ENCODE results near the gene CEP135.
"Not testable (repeated sequence)": the region's sequence is repeated elsewhere in the genome, so short reads cannot be mapped to it uniquely, and the experiment has no call there.

CEP135 gene

DNA sequence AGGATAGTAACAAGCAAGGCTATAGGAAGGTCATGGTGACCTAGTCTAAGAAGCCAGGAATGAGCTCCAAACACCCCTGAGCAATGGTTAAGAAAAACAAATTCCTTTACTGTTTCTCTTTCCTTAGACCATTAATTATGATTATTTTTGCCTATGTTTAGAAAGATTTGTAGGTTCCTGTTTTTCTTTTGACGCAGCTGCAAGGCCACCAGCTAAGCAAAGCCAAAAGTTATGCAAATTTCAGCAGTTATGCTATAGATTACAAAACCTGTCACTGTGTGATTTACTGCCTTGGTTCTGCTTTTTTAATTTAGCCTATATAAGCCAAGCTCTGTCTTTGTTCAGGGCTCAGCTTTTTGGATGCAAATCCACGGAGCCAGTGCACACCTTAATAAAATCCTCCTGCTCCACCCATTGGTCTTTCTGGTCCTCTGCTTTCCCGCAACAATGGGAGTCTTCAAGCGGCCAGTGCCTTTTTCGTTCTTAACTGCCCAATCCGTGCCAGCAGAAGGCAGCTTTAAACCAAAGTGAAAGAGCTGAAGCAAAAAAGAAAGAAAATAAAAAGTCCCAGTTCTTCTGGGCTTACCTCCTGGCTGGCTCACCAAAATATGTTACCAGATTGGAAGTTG, 1.4 kb upstream of the CEP135 start:
- no peak for DNase-seq (ENCODE audit: low read depth)

DNA sequence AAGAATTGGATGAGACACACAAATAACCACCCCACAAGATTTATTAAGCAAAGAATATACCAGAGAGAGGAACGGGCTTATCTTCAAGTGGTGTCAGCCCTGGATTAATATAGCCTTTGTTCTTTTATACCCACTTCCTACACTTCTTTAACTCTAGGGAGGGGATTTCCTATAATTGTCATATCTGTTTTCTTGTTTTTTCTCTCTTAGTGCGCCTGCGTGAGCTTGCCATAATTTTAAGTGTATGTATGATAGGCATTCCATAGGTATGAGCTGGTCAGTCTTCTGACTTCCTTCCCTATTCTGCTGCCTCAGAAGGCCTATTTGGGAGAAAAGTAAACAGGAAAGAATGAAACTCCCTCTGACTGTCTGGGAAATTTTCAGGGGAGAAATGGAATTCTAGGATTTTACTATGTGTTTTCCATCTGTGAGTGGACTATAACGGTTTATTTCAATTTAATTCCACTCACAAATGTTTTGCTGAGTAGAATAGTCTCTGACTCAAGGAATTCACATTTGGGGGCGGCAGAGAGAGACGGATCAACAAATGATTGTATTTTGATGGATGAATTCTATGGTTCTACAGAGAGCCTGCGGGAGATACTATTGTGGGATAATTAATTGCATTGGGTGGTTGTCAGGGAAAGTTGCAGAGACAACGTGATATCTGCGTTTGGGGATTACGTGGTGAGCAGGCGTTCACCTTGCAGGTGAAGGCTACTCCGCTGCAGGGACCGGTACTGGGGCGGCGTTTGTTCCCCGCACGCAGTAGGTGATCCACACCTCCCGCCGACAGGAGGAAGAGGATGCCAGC, 626 bp upstream of the CEP135 start:
- DNase-seq (ENCODE audit: low read depth) = peak; percentile 72

DNA sequence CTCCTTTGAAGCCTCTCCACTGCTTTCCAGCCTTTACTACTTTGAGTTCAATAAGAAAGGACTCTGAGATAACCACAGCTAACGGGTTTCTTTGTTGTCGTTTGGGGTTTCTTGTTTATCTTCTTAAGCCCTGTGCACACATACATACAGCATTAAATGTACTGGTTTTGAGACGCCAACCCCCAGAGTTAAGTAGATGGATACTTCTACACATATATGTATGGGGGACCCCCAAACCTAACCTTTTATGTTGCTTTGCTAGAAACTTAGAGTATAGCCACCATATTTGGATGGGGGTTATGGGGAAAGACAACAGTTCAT, 697 bp downstream of the CEP135 start:
- no peak for DNase-seq (ENCODE audit: low read depth)

DNA sequence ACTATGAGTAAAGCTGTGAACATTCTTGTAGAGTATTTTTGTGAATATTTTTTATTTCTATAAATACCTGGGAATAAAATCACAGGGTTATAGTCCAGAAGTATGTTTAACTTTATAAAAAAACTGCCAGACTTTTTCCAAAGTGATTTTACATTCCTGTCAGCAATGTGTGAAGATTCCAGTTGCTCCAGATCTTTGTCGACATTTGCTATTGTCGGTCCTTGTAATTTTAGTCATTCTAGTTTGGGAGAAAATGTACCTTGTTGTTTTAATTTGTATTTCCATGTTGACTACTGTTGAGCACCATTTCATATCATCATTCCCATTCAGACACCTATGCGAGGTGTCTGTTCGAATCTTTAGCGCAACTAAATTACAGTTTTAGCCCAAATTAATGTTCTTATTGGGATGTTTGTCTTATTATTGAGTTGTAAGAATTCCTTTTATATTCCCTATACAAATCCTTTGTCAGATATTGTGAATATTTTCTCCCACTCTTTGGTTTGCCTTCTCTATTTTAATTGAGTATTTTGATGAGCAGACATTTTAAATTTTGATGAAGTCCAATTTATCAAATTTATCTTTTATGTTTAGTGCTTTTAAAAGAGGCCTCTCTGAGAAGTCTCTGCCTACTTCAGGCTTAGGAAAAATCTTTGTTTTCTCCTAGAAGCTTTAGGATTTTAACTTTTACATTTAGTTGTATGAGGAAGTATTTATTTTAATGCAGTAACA, 2.6 kb downstream of the CEP135 start:
- no peak for DNase-seq (ENCODE audit: low read depth)

DNA sequence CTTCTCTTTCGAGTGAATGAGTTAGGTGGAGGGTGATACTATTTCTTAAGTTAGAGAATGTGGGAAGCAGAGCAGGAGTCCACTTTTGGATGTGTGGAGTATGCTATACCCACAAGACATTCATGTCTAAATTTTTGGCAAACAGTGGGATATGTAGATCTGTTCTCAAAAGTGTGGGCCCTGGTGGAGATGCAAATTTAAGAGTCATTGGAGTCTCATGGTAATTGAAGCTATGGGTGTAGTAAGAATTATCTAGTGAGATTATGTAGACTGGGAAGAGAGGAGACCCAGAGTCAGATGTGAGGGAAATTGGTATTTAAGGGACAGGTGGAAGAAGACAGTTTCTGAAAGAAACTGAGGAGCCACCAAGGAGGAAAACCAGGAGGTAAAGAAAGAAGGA, 7.0 kb downstream of the CEP135 start:
- no peak for DNase-seq (ENCODE audit: low read depth)

DNA sequence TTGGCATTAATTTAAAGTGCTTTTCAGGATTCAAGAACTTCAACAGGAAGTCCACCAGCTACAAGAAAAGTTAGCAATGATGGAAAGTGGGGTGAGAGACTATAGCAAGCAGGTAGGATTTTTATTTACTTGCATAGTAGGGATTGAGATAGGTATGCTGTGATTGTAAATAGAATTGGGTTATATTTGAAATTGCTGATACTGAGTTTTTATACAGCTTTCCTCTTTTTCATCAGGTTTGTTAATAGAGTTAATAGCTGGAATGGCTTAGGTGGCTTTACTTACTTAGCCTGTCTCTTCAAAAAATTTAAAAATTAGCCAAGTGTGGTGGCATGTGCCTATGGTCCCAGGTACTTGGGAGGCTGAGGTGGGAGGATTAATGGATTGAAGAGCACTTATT, 10.9 kb downstream of the CEP135 start:
- DNase-seq (ENCODE audit: low read depth) = no peak

DNA sequence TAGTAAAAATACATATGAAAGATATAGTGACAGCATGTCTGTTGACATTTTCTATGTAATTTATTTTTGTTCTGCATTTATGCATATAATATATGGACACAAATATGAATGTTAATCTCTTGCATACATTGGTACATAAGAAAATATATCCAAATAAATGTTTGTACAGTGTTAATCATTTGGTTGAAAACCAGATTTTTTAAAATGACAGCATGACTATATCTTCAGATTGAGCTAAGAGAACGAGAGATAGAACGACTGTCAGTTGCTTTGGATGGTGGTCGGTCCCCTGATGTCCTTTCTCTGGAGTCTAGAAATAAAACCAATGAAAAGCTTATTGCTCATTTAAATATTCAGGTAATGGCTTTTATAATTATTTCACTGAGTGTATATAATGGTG, 15.3 kb downstream of the CEP135 start:
- no peak for DNase-seq (ENCODE audit: low read depth)

DNA sequence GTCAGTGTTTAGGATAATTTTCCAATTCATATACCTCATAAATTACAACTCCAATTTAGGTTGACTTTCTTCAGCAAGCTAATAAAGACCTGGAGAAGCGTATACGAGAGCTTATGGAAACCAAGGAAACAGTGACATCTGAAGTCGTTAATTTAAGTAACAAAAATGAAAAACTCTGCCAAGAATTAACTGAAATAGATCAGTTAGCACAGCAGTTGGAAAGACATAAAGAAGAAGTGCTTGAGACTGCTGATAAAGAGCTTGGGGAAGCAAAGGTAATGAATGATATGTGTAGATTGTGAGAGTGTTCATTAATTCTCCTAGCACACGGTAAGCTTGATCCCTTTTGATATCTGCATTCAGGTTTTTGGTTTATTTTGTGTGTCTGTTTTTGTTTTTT, 16.8 kb downstream of the CEP135 start:
- DNase-seq (ENCODE audit: low read depth) = no peak

DNA sequence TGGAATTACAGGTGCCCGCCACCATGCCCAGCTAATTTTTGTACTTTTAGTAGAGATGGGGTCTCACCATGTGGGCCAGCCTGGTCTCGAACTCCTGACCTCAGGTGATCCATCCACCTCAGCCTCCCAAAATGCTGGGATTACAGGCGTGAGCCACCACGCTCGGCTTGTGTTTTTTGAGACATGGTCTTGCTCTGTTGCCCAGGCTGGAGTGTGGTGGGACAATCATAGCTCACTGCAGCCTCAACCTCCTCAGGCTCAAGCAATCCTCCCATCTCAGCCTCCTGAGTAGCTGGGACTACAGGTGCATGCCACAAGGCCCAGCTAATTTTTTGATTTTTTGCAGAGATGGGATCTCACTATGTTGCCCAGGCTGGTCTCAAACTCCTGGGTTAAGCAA, 17.6 kb downstream of the CEP135 start:
- DNase-seq (ENCODE audit: low read depth) = not testable (repeated sequence)

DNA sequence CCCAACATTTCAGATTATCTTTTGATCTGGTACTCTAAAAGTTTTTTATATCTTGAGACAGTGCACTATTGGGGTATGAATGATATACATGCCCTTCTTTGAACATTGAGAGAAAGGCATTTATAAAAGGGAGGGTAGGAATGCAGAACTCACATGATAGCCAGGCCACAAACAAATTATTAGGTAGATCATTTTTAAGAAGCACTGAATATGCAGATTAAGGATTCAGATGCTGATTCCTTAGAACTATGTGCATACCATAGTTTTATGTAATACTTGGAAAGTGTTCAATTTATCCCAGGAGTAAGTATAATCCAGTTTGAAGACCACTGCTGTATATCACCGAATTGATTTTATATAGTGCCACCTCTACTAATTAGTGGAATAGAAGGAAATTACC, 18.6 kb downstream of the CEP135 start:
- DNase-seq (ENCODE audit: low read depth) = no peak

DNA sequence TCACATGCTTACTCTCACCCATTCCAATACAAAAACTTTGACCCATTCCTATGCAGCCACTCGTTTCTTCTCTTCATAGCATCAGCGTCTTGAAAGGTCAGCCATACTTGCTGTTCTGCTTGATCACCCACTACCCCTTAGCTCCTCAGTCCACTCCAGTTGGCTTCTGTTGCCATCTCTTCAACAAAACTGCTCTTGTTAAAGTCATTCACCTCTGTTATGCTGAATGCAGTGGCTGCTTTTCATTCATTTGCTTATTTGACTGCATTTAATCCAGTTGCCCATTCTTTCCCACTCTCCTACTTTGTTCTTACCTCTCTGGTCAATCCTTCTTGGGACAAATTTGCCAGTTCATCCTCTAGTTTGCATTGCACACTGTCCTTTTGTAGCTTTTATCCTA, 24.9 kb downstream of the CEP135 start:
- DNase-seq (ENCODE audit: low read depth) = no peak

DNA sequence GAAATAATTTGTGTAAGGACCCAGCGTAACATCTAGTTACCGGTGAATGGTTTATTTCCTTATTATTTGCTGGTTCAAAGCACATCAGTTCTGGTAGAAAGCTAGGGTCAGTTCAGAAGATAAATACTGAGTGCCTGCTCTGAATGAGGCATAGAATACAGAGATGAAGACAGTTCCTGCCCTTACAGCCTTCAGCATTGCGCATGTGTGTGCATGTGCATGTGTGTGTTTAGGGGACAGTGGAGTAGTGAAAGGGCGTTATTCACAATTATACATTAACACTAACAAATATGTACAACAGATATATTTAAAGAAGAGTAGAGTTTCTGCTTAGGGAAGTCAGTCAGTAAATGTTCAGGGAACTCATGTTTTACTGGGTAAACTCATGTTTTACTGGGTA, 29.1 kb downstream of the CEP135 start:
- no peak for DNase-seq (ENCODE audit: low read depth)

DNA sequence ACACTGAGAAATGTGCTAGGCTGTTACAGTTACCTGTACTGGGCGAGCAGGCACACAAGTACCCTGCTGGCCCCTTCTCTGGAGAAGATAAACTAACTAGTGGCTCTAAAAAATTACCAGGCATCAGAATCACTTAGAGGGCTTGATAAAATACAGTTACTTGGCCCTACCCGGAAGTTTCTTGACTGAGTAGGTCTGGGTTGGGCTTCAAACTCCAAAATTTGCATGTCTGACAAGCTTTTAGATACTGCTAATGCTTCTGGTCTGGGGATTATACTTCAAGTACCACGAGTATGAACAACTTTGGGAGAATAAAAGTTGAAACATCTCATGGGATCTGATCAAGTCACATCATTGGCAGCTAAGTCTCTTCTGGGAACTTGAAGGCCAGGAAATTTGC, 30.8 kb downstream of the CEP135 start:
- DNase-seq (ENCODE audit: low read depth) = no peak

DNA sequence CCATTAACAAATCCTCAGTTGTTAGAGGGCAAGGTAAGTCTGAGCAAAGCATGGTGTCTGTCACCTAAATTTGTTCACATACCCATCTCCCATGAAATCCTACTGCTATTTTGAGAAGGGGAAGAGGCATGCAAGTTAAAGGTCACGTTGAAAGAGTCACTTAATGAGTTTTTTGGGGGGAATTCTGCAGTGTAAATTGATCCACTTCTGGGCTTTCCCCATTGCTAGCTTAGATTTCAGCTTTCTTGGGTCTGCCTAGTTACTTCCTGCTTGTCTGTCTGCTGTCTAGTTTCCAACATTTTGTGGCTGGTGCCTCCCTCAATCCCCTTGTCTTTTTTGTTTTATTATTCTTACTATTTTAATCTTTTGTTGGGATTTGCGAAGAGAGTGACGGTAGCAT, 32.0 kb downstream of the CEP135 start:
- DNase-seq (ENCODE audit: low read depth) = no peak

DNA sequence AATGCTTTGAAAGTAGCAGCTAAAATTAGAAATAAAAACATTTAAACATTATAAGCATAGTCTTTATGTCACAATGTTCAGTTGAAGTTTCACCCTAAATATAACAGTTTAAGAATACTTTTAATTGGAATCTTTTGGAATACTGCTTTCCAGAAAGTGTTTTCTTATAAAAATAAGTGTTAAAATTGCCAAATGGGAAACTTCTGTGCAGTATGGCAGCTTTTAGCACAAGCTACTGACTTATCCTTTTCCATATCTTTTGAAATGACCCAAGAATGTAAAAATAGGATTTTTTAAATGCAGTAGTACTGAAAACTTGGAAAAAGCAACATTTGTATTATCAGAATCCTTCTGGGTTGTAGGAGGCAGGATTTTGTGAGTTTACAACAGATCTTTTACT, 34.2 kb downstream of the CEP135 start:
- no peak for DNase-seq (ENCODE audit: low read depth)

DNA sequence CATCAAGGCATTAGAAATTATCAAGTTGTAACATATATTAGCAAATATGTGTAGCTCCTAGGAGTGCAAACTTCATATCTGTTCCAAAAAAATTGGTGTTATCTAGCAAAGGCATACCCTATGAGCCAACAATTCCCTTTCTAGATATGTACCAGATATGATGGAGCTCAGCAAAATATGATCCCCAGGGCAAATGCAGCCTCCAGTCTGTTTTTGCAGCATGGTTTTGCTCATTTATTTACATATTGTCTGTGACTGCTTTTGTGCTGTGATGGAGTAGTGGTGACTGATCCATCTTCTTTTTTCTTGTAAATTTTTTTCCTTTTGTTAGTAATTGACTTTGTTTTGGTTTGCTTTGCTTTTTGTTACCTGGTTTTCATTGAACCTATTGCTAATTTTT, 41.0 kb downstream of the CEP135 start:
- no peak for DNase-seq (ENCODE audit: low read depth)

DNA sequence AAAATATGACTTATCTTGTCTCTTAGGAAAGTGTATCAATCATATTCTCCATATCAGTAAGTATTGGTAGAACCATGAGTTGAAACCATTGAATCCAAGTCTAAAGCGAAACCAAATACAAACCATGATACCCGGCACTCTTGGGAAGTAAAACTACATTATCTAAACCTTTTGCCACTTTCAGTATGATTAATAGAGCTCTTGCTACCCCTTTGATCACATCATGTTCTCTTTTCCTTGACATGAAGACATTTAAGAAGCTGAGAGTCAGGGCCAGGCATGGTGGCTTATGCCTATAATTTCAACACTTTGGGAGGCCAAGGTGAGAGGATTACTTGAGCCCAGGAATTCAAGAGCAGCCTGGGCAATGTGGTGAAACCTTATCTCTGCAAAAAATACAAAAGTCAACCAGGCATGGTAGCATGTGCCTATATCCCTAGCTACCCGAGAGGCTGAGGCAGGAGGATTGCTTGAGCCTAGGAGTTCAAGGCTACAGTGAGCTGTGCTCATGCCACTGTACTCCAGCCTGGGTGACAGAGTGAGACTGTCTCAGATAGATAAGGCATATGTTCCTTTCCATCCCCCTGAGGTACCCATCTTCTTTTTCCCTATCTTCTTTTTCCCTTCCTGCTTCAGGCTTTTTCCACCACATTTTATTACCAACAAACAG, 45.4 kb downstream of the CEP135 start:
- DNase-seq (ENCODE audit: low read depth) = no peak

DNA sequence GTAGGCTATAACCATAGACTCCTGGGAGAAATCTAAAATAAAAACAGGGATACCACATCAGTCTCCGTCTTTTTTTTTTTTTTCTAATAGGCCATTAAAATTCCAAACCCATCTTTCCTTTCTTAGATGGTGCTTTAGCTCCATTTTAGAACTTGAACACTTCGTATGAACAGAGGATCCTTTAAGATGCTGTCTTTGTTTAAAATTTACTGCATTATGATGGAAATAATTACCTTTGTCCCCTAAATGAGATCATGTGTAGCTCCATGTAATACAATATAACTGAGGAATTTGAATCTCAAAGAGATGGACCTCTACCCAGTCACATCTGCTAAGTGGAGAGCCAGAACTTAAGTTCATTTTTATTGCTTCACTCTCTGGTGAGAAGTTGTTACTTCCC, 47.9 kb downstream of the CEP135 start:
- DNase-seq (ENCODE audit: low read depth) = no peak

DNA sequence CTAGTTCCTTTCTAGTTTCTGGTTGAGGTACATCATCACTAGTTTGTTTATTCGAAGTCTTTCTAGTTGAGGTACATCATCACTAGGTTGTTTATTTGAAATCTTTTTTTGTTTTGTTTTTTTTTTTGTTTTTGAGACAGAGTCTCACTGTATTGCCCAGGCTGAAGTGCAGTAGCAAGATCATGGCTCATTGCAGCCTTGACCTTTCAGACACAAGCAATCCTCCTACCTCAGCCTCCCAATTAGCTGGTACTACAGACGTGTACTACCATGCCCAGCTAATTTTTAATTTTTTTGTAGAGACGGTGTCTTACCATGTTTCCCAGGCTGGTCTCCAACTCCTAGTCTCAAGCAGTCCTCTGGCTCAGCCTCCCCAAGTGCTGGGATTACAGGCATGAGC, 54.9 kb downstream of the CEP135 start:
- no peak for DNase-seq (ENCODE audit: low read depth)

DNA sequence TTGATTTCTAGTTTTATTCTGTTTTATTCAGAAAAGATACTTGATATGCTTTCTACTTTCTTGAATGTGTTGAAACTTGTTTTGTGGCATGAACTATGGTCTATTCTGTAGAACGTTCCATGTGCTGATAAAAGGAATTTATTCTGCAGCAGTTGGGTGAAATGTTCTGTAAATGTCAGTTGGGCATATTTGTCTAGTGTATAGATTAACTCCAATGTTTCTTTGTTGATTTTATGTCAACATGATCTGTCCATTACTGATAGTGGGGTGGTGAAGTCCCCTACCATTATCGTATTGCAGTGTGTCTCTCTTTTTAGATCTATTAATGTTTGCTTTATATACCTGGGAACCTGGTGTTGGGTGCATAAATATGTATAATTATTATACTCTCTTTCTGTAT, 55.5 kb downstream of the CEP135 start:
- DNase-seq (ENCODE audit: low read depth) = no peak

DNA sequence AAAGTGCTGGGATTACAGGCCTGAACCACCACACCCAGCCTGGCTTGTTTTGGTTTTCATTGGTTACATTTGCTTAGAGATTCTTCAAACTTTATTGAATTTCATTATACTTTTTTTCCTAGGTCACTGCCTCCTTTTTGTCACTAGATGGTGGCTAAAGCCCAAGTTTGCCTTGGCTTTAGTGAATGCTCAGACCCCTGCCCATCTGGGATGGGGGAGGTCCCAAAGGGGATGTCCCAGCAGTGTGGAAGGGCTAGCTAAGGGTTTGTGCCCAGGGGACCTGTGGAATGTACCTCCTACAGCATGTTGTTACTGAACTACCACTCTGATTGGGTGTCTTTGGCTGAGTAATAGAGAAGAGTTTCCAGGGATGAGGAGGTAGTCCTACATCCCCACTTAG, 58.4 kb downstream of the CEP135 start:
- no peak for DNase-seq (ENCODE audit: low read depth)

DNA sequence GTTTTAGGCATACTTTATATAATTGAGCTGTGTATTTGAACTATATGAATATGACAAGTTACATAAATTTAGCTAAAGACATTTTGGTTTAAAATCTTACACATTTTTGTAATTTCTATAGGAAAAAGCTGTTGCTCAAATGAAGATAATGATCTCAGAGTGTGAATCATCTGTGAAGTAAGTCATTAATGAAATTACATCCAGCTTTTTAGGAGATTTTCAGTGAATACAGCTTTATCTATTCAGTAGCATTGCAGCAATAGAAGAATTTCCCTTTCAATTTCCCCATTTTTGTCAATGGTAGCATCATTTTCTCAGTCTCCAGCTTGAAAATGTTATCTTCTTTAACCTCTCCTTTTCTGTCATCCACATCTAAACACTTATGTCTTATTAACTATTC, 59.5 kb downstream of the CEP135 start:
- DNase-seq (ENCODE audit: low read depth) = no peak

DNA sequence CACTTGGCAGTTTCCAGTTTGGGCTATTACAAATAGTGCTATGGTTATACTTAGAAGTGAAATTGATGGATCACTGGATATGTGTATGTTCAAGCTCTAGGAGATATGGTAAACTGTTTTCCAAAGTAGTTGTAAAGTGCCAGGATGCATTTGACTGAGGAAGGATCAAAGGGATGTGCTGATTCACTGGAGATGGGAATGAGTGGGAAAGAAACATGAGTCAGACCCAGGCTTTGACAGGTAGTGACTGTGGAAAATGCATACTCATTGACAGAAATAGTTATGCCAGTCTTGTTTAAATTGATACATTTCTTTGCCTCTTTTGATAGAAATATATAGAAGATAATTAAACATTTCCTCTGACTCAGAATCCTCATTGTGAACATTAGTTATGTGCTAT, 77.9 kb downstream of the CEP135 start:
- no peak for DNase-seq (ENCODE audit: low read depth)
